ENCODE results near the gene SLC35A1.
A peak's percentile ranks its signal among the peaks of the same experiment; 100 is the strongest.
"Not testable (repeated sequence)": the region's sequence is repeated elsewhere in the genome, so short reads cannot be mapped to it uniquely, and the experiment has no call there.

The SLC35A1 gene, protein sequence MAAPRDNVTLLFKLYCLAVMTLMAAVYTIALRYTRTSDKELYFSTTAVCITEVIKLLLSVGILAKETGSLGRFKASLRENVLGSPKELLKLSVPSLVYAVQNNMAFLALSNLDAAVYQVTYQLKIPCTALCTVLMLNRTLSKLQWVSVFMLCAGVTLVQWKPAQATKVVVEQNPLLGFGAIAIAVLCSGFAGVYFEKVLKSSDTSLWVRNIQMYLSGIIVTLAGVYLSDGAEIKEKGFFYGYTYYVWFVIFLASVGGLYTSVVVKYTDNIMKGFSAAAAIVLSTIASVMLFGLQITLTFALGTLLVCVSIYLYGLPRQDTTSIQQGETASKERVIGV

DNA sequence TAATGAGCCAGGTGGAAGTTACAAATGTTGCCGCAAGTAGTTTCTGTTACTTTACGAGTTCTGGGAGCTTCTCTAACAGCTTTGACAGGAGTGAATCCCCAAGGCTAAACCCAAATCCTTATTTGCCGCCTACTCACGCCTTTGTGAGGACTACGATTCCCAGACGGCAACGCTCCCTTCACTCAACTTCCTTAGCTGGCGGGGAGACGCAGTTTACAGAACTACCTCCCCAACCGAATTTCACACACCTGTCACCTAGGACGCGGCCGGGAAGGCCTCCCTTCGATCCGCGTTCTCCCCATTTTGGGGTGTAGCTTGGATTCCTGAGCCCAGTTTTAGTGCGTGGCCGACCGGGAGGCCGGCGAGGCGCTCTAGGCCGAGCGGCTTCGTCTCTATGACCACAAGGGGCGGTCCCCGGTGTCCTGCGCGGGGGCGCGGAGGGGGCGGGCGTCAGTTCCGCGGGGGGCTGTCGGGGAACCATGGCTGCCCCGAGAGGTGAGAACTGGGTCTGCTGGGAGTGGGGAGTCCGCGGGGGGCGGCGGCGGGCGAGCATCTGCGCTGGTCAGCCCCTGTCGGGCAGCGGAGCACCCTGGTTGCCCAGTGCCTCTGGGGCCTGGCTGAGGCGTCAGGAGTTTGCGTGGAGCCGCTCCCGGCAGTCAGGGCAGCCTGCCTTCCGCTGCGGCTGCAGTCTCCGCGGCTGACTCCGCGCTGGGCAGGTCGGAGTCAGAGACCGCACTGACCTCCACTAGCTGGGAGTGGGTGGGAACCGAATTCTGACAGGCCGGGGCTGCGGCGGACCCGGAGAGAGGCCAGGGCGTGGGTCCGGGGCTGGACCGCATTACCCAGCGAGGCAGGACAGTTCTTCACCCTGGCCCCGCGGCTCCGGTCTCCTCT, at the start of gene SLC35A1:
Gene SLC35A1, plus strand, starts transcription at position 450 of the 894 bp plus-strand sequence. Its CDS starts 30 bp downstream, at position 480.
- peak; percentile 86 for DNase-seq

DNA sequence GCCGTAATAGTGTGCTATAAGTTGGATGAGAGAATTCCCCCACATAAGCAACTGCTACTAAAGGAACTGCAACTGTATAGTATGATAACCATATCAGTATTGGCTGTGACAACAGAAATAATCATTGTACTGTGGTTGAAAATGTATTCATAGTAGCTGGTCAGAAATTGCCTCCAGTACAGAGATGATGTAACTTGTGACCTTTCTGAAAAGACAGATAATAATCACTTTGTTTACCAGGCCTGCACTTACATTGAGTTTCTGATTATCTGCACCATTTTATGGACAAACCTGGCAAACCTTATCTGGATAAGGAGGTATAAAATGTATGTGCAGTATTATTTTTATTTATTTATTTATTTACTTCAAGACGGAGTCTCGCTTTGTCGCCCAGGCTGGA, 46.0 kb upstream of the SLC35A1 start:
- DNase-seq = no peak

DNA sequence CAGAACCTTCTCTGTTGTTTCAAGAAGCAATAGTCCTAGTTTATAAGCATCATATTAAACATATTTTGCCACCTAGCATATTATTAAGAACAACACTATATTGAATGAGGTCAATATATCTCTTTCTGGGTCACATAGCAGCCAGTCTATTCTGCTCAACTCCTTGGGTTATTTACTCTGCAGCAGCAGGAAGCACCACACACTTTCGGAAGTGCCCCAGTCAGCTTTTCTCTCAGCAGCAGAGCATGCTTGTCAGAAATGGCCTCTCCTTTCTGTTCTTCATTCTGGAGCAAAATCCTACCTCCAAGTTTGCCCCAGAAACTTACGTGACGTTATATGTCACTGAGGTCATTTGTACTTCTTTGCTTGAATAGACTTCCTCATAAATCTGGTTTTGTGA, 42.3 kb upstream of the SLC35A1 start:
- no peak for DNase-seq

DNA sequence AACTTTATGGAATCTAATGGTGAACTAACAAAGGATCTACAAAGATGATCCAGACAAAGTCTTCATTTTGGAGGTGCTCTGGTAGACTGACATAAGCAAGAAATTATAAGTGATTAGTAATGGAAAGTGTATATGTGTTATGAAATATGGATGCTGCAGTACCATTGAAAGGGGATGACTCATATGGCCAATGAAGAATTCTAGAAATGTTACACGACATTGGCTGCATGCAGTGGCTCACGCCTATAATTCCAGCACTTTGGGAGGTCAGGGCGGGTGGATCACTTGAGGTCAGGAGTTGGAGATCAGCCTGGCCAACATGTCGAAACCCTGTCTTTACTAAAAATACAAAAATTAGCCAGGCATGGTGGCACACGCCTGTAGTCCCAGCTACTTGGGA, 41.5 kb upstream of the SLC35A1 start:
- DNase-seq = no peak

DNA sequence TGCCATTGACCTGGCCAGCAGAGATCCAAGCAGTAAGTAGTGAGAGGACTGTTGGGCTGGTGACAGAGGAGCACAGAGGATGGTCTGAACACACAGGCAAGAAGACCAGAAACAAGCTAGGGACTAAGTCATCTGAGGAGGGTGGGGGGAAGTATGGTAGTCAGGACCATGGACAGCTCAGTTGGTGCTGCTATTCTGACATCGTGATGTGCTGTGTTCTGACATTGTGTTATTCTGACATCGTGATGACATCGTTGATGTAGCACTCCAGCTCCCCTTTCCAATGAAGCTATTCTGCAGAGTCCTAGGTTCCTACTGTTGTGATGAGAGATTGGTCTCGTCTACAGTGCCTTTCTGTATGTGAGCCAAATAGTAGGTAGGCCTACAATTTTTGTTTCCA, 36.3 kb upstream of the SLC35A1 start:
- peak; percentile 37 for DNase-seq

DNA sequence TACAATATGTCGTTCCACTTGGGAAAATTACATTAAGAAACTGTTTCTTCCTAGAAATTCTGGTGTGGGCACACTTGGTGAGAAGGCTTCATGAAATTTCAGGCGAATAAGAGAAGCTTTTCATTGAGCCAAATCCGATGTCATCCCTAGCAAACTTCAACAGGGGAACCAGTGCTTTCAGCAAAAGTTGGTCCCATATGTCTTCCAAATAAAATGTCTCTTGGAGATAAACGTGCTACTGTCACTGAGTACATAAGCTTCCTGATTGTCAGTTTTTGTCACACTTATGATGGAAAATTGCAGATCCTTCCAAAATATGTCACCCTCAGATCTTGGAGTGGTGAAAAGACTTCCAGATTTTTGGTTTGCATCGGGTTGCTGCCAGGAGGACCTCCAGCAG, 31.1 kb upstream of the SLC35A1 start:
- DNase-seq = no peak

DNA sequence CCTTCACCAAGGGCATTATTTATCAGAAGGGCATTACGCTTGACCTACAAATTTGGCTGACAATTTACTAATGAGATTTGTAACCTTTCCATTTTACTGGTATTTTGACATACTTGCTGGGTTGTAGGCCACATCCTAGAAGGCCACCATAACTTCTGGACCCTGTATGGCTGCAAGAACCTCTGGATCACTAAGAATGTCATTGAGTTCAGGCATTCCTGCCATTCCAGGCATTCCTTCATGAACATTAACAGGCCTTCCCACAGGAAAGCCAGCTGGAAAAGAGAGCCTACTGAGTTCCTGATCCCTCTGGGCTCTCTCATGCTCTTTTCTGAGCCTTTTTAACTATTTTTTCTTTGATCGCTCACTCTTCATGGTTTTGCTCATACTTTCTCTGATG, 28.4 kb upstream of the SLC35A1 start:
- no peak for DNase-seq

DNA sequence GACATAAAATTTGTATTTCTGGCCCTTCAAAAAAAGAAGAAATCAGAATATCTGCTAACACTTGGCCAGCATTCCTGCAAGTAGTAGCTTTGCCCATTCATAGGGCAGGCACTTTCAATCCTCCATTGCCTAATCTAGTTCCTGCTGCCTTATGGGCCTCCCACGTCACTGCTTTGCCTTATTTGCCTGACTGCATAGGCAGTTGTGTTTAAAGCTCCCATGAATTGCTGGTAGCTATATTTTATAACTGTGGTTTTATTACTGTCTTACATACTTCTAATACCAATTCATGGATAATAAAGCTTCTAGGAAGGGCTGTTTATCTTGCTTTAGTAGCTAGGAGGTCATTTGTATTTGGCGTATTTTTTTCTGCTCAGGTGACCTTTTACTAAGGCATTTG, 7.7 kb upstream of the SLC35A1 start:
- DNase-seq = no peak

DNA sequence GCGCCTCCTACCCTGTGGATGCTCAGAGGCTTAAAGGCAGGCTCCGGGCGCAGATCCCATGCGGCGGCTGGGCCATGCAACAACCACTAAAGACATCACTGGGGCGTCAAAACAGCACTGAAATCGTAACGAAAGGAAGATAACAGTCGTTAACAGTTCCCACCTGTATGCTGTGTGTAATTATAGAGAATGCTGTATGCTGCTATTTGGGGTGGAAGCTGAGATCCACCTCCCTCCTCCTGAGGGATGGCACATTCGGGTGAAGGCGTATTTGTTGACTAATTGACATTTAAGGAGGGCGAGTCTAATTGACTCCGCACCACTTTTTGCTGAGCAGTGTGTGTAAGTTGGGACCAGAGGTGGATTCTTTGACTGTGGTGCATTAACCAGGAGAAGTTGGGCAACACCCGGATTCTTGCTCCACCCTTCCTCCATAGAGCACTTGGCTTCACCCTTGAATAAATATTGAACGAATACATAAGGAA, 687 bp downstream of the SLC35A1 start:
- DNase-seq = no peak

DNA sequence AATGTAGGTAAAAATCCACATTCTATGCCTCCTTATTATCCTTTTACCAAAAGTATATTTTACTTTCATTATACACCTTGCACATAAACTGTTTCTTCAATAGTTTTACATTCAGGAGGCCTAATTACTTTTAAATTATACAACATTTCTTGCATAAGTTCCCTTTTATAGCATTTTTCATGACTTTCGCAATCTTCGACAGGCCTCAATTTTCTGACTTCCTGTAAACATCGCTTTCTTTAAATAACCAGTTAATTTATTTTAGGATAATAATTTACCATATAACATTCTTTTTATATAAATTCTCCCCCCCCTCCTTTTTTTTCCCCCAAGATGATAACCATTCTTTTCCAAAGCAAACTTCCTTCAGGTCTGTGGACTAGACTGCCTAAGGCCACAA, 9.2 kb downstream of the SLC35A1 start:
- DNase-seq = no peak

DNA sequence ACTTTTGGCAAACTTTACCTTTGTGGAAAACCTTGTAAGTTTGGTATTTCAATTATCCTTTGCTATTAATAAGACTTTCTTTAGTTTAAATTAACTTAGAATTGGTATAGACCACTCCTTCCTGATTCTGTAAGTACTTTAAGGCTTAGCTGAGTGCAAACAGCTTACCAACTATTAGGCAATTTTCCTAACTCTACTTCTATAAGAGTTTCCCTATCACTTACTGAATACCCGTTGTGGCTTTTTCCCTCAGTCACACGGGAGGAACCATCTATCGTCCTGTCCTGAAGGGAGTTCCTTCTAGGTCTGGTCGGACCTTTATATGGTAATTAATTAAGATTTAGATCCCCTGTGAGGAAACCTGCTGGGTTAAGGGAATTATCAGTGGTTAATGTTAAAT, 9.6 kb downstream of the SLC35A1 start:
- no peak for DNase-seq

DNA sequence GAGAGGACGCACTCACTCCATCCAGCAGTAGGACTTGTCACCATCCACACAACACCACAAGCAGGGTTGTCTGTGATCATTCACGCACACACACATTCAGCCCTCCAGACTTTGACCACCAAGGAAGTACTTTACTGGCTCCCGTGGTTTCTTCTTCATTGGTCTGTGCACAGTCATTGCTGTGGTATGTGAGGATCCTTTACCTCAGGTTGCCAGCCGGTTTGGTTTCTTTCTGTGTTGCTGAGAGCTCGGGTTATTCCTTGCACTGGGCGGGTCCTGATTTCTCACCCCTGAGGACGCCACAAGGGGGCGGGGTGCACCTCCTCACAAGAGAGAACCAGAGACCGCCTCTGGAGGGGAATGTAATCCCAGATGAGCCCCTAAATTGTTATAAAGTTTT, 11.2 kb downstream of the SLC35A1 start:
- no peak for DNase-seq

DNA sequence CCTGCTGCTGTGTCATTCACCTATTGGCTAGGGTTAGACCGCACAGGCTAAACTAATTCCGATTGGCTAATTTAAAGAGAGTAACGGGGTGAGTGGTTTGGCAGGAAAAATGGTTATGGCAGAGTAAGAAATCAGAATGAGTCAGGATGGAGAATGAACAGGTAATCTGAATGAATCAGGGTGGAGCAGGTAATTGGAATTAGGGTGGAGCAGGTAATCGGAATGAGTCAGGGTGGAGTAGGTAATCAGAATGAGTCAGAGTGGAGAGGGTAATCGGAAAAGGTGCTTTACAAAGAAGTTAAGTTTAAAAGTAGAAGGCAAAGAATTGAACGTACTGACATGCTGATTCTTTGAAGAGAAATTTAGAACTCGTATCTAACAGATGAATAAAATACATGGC, 11.7 kb downstream of the SLC35A1 start:
- DNase-seq = no peak

DNA sequence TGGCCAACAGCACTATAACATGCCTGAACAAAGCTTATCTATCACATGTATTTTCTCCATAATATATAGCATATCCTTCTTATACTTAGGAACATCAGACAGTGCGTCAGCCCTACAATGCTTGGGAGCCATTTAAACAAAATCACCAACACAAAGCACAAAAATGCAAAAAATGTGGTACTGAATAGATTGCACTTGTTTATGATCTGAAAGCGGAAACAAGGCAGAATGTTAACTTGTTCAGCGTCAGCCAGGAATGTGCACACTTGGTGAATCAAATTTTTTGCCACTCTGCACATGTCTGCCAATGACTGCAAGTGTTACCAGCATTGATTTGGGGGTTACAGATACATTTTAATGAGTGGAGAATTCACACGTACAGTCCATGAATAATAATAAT, 14.8 kb downstream of the SLC35A1 start:
- DNase-seq = no peak

DNA sequence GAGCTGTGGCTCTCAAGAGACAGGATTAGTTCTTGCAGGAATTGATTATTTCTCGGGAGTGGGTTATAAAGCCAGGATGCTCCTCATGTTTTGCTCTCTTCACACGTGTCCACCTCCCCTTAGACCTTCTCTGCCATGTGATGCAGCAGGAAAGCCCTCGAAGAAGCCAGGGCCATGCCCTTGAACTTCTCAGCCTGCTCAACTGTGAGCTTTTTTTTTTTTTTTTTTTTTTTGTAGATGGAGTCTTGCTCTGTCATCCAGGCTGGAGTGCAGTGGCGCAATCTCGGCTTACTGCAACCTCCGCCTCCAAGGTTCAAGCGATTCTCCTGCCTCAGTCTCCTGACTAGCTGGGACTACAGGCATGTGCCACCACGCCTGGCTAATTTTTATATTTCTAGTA, 16.6 kb downstream of the SLC35A1 start:
- DNase-seq = not testable (repeated sequence)

DNA sequence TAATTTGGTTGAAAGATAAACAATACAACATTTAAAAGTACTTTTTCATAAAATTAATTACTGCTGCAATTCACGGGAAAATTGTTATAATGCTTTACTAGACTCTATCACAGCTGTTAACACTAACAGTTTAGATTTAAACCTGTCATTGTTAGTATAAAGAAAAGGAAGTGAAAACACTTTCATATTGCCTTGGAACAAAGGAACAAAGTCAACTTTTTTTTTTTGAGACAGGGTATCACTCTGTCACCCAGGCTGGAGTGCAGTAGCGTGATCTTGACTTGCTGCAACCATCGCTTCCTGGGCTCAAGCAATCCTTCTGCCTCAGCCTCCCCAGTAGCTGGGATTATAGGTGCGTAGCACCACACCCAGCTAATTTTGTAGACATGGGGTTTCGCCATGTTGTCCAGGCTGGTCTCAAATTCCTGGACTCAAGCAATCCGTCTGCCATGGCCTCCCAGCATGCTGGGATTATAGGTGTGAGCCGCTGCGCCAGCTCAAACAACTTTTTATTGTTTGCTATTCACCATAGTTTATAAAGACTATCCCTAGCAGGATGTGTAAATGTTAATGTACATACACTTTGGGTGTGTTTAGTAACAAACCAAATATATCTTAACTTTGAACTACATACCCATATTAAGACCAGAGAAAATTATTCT, 22.1 kb downstream of the SLC35A1 start:
- no peak for DNase-seq

DNA sequence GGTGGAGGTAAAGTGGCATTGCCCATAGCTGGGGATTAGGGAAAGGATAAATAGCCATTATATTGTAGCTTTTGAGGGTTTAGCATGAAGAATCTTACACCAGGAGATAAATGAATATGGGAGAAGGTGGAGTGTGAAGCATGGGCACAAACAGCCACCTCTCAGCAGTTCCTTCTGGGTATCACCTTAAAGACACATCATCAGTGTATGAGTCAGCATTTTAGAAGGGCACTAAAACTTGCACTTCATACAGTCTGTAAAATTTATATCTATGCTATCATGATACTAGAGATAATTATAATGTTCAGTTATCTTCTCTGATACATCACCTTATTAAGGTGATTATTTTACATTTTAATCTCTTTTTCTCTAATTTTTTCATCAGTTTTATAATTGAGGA, 25.3 kb downstream of the SLC35A1 start:
- DNase-seq = no peak

DNA sequence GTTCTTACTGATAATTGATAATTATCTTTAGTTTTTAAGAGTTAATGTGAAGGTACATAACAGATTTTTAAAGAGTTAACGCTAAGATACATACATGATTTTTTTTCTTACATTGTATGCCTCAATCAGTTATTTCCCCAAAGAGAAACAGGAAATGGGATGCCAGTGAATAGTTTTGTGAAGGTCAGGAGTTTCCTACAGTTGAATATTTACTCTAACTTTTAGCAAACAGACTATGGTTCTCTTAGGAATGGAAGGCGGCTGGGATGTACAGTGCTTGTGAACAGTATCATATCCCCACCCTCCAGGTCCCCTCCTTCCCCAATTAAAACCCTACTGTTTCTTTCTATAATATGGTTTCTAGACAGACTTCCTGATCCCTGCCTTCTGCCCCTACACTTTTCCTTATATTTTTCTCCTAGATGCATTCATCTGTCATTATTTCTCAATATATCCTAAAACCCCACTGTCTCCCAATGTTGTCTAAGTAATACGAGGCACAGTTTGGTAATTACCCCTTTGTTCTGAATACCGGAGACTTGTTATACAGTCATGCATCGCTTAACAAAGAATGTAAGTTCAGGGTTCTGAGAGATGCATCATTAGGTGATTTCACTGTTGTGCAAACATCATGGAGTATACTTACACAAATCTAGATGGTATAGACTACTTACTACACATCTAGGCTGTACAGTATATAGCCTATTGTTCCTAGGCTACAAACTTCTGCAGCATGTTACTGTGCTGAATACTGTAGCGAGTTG, 29.2 kb downstream of the SLC35A1 start:
- no peak for DNase-seq

DNA sequence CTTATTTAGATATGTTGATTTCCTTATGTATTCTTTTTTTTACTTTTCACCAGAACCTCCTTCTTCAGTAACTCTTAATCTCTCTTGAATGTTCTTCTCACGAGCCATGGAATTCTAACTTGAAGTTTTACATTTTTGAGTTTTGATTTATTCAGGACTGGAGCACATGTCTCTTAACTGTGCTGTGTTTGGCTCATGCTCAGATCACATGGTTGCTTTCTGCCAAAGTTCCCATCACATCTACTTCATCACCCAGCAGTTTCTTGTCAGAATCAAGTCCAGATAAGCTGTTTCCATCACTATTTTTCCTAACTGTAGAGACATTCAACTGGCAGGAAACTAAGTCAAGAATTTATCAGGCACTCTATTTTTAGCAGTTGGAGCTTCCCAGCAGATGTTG, 31.7 kb downstream of the SLC35A1 start:
- no peak for DNase-seq

DNA sequence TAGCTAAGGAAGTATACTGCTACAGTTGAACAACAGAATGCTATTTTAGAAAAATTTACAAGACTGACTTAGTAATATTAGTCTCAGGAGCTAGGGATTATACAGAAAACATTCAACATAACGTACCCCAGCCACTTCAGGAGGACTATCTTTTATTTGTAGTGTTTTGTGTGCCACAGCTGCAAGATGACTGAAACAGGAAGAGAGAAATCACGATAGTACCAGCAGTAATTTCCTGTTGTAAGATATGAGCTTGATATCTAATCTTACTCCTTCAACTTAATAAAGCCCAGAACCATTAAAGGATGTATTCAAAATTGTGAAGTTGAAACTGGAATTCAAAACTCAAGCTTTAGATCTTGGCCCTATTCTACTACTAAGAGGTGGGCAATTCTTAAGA, 42.1 kb downstream of the SLC35A1 start:
- DNase-seq = no peak

DNA sequence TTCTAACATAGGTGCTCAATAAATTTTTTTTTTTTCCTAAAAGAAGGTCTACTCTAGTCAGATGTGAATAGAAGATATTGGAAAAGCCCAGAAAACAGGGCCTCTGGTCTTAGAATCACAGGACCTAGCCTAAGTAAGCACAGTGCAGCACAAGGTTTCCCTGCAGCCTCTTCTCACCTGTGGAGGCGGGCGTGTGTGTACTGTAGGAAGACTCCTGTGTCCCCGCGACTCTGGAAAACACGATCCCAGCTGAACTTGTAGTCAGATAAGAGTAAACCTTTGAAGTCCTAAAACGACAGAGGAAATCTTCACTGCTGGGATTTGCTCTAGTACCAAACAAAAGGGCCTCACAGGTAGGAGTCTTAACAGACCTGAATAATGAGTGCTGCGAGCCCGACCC, 45.7 kb downstream of the SLC35A1 start:
- no peak for DNase-seq

DNA sequence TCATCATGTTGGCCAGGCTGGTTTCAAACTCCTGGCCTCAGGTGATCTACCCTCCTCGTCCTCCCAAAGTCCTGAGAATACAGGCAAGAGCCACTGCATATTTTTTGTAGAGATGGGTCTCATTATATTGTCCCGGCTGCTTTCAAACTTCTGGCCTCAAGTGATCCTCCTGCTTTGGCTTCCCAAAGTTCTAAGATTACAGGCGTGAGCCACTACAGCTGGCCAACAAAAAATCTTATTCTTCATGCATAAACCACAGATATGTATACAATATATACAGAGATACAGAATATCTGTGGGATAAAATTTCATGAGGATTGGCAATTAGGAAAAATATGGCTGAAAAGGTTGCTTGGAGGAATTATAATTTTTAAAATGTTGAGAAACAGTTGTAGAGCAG, 49.9 kb downstream of the SLC35A1 start:
- DNase-seq = no peak

DNA sequence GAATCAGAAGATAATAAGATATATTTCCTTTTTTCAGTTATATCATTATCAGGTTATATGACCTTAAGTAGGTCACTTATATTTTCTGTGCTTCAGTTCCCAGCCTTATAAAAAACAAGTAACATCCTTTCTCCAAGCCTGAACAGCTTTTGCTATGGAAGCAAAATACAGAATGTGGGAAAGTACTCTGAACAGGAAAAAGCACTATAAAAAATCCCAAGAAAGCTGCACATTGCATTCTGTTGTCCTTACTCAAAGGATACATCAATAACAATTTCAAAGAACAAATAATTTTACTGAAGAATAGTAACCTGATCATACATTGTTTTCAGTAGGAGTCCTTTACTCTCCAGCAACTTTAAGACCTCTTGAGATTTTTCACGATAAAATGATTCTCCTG, 56.4 kb downstream of the SLC35A1 start:
- no peak for DNase-seq

All from stimulated activated CD4-positive, alpha-beta T cell treated with anti-CD3 and anti-CD28 coated beads, Interleukin-4, amount 100 ng/mL, for 24 hours (primary cell).